Measurements from ENCODE around the gene WFDC5.

GRCh38 chr20:45094864-45095574, 20.0 kb downstream of the WFDC5 start:
- TF ChIP-seq CTCF (IDR thresholded peaks at IDR 0.05; ENCODE audit: insufficient read depth, low read length, poor library complexity, severe bottlenecking) (no peak), EZH2phosphoT487 (conservative IDR thresholded peaks at IDR 0.05; ENCODE audit: low read length) (no peak)

Measured in SU-DHL-6 (cell line).